HG02763 (cell line): ENCODE measurements around the gene GAS1.

Experiments used
- ATAC-seq: cut with Tn5 transposase; IDR thresholded peaks from one replicate; pipeline ENCODE4 v1.9.1; 2021; ENCODE audit warnings: mild to moderate bottlenecking, moderate library complexity; ENCODE audit not compliant: unreplicated experiment

GAS1 gene

GRCh38 chr9:86926145-86926544, 21.2 kb downstream of the GAS1 start:
- ATAC-seq: no peak

- no peak for ATAC-seq
Observed at GRCh38 chr9:86925686-86926085, 21.6 kb downstream of the GAS1 start.

GRCh38 chr9:86924206-86924605, 23.1 kb downstream of the GAS1 start:
- no peak for ATAC-seq

GRCh38 chr9:86921151-86921923, 26.0 kb downstream of the GAS1 start:
- no peak for ATAC-seq

- no peak for ATAC-seq
Observed at GRCh38 chr9:86918556-86918955, 28.8 kb downstream of the GAS1 start.

GRCh38 chr9:86912210-86912609, 35.1 kb downstream of the GAS1 start:
- ATAC-seq: no peak

GRCh38 chr9:86909388-86909787, 37.9 kb downstream of the GAS1 start:
- ATAC-seq: no peak

- no peak for ATAC-seq
Observed at GRCh38 chr9:86908261-86908660, 39.0 kb downstream of the GAS1 start.

- no peak for ATAC-seq
Observed at GRCh38 chr9:86907346-86907745, 40.0 kb downstream of the GAS1 start.

GRCh38 chr9:86903734-86904085, 43.6 kb downstream of the GAS1 start:
- ATAC-seq: no peak

GRCh38 chr9:86902991-86903733, 44.1 kb downstream of the GAS1 start:
- no peak for ATAC-seq

- ATAC-seq: no peak
Observed at GRCh38 chr9:86902586-86902985, 44.7 kb downstream of the GAS1 start.

- no peak for ATAC-seq
Observed at GRCh38 chr9:86902176-86902575, 45.1 kb downstream of the GAS1 start.

- ATAC-seq: no peak
Observed at GRCh38 chr9:86901511-86901910, 45.8 kb downstream of the GAS1 start.
